ENCODE results near the gene EPHA7. TPM values are rescaled to one million over a fixed set of nuclear protein-coding genes. Genes with fewer than 3 reads are reported as not detected.

EPHA7 gene
- total RNA-seq, 1 experiment from 2014 or later = 0.17 TPM

GRCh38 chr6:93417421-93418013 lies 1.8 kb downstream of the EPHA7 start:
- Mint-ChIP-seq H3K9me3 (ENCODE audit: low read depth, unreplicated experiment) (no peaks in the 10 kb centered on the region), H3K4me1 (ENCODE audit: low read depth, unreplicated experiment) (peaks cover 8% of the 10 kb centered on the region), H3K27ac (ENCODE audit: unreplicated experiment) (no peak overlapping the region), H3K4me3 (ENCODE audit: low read depth, unreplicated experiment) (peak overlapping the region; percentile 67), H3K27me3 (ENCODE audit: unreplicated experiment) (peaks cover 58% of the 10 kb centered on the region), H3K36me3 (ENCODE audit: insufficient read depth, unreplicated experiment) (peaks cover 21% of the 10 kb centered on the region)
- CTCF ChIA-PET = no interaction called here
- no TSS peak for BruUV-seq (replicated peaks)
- intact Hi-C loops (cut with micrococcal nuclease; ENCODE audit: unreplicated experiment) = no loop called here
- DNase-seq = no peak
- TF ChIP-seq, protein P1, sequence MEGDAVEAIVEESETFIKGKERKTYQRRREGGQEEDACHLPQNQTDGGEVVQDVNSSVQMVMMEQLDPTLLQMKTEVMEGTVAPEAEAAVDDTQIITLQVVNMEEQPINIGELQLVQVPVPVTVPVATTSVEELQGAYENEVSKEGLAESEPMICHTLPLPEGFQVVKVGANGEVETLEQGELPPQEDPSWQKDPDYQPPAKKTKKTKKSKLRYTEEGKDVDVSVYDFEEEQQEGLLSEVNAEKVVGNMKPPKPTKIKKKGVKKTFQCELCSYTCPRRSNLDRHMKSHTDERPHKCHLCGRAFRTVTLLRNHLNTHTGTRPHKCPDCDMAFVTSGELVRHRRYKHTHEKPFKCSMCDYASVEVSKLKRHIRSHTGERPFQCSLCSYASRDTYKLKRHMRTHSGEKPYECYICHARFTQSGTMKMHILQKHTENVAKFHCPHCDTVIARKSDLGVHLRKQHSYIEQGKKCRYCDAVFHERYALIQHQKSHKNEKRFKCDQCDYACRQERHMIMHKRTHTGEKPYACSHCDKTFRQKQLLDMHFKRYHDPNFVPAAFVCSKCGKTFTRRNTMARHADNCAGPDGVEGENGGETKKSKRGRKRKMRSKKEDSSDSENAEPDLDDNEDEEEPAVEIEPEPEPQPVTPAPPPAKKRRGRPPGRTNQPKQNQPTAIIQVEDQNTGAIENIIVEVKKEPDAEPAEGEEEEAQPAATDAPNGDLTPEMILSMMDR (IDR thresholded peaks at IDR 0.05; ENCODE audit: unreplicated experiment) = no peak

GRCh38 chr6:93416571-93417420 lies 2.6 kb downstream of the EPHA7 start:
- CTCF ChIA-PET = no interaction called here
- TF ChIP-seq, protein P1 (IDR thresholded peaks at IDR 0.05; ENCODE audit: unreplicated experiment) = no peak
- peaks cover 58% of the 10 kb centered on the region for H3K27me3 Mint-ChIP-seq (ENCODE audit: unreplicated experiment)
- peaks cover 21% of the 10 kb centered on the region for H3K36me3 Mint-ChIP-seq (ENCODE audit: insufficient read depth, unreplicated experiment)
- H3K4me3 Mint-ChIP-seq (ENCODE audit: low read depth, unreplicated experiment) = peak overlapping the region; percentile 67
- BruUV-seq (replicated peaks) = no TSS peak
- H3K9me3 Mint-ChIP-seq (ENCODE audit: low read depth, unreplicated experiment) = no peaks in the 10 kb centered on the region
- H3K4me1 Mint-ChIP-seq (ENCODE audit: low read depth, unreplicated experiment) = peaks cover 8% of the 10 kb centered on the region
- H3K27ac Mint-ChIP-seq (ENCODE audit: unreplicated experiment) = no peak overlapping the region
- DNase-seq = peak; percentile 16
- intact Hi-C loops (cut with micrococcal nuclease; ENCODE audit: unreplicated experiment) = no loop called here

GRCh38 chr6:93413190-93413589 lies 6.2 kb downstream of the EPHA7 start:
- no TSS peak for BruUV-seq (replicated peaks)
- Mint-ChIP-seq H3K27ac (ENCODE audit: unreplicated experiment) (no peak overlapping the region), H3K4me1 (ENCODE audit: low read depth, unreplicated experiment) (peaks cover 8% of the 10 kb centered on the region), H3K9me3 (ENCODE audit: low read depth, unreplicated experiment) (no peaks in the 10 kb centered on the region), H3K36me3 (ENCODE audit: insufficient read depth, unreplicated experiment) (peaks cover 8% of the 10 kb centered on the region), H3K27me3 (ENCODE audit: unreplicated experiment) (peaks cover 25% of the 10 kb centered on the region), H3K4me3 (ENCODE audit: low read depth, unreplicated experiment) (no peak overlapping the region)
- no peak for DNase-seq
- TF ChIP-seq, protein P1 (IDR thresholded peaks at IDR 0.05; ENCODE audit: unreplicated experiment) = no peak
- CTCF ChIA-PET = no interaction called here
- intact Hi-C loops (cut with micrococcal nuclease; ENCODE audit: unreplicated experiment) = no loop called here

DNA sequence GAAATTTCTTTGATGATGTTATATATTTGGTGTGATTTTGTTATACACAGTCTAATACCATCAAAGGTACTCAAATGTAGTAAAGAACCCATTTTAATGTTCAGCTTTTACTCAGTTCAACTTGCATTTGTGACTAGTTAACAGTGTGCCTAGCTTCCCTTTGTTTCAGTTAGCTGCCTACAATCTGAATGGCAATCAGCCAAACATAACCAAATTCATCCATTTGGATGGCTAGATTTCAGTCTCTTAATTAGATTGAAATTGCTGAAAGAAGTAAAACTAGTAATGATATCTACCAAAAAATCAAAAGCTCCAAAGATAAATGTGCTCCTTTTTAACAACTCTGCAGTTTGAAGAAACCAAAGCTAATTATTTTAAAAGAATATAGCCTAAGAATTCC lies 6.9 kb downstream of the EPHA7 start:
- Mint-ChIP-seq H3K4me1 (ENCODE audit: low read depth, unreplicated experiment) (peaks cover 4% of the 10 kb centered on the region), H3K27me3 (ENCODE audit: unreplicated experiment) (peaks cover 17% of the 10 kb centered on the region), H3K9me3 (ENCODE audit: low read depth, unreplicated experiment) (no peaks in the 10 kb centered on the region), H3K36me3 (ENCODE audit: insufficient read depth, unreplicated experiment) (peaks cover 5% of the 10 kb centered on the region), H3K27ac (ENCODE audit: unreplicated experiment) (no peak overlapping the region), H3K4me3 (ENCODE audit: low read depth, unreplicated experiment) (no peak overlapping the region)
- CTCF ChIA-PET = no interaction called here
- intact Hi-C loops (cut with micrococcal nuclease; ENCODE audit: unreplicated experiment) = no loop called here
- TF ChIP-seq, protein P1 (IDR thresholded peaks at IDR 0.05; ENCODE audit: unreplicated experiment) = no peak
- DNase-seq = no peak
- no TSS peak for BruUV-seq (replicated peaks)
